HuH-7.5 (cell line): ENCODE results near the gene ACTR3C.
"Not testable (repeated sequence)": the region's sequence is repeated elsewhere in the genome, so short reads cannot be mapped to it uniquely, and the experiment has no call there.

Source experiments
- DNase-seq: peaks from one replicate; pipeline ENCODE4 v3.0.0; 2011; ENCODE audit warnings: low spot score

ACTR3C gene

GRCh38 chr7:150312649-150313366, 10.5 kb downstream of the ACTR3C start:
- not testable (repeated sequence) for DNase-seq

DNA sequence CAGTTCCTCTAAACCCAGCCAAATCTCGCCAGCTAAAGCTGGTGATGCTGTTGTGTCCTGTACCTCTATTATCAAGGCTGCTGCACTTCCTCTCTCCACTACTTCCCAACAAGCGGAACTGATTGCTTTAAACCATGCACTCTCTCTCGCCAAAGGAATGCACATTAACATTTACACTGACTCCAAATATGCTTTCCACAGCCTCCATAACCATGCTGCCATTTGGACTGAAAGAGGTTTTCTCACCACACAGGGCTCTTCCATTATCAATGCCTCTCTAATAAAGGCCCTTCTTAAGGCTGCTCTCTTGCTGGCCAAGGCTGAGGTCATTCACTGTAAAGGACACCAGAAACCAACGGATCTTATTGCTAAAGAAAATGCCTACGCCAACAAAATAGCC, 11.6 kb downstream of the ACTR3C start:
- DNase-seq: no peak

GRCh38 chr7:150311146-150311545, 12.2 kb downstream of the ACTR3C start:
- no peak for DNase-seq

- no peak for DNase-seq
Measured at GRCh38 chr7:150308575-150308974, 14.8 kb downstream of the ACTR3C start.

- no peak for DNase-seq
Measured at GRCh38 chr7:150307904-150308303, 15.4 kb downstream of the ACTR3C start.

- no peak for DNase-seq
Measured at GRCh38 chr7:150307129-150307528, 16.2 kb downstream of the ACTR3C start.

DNA sequence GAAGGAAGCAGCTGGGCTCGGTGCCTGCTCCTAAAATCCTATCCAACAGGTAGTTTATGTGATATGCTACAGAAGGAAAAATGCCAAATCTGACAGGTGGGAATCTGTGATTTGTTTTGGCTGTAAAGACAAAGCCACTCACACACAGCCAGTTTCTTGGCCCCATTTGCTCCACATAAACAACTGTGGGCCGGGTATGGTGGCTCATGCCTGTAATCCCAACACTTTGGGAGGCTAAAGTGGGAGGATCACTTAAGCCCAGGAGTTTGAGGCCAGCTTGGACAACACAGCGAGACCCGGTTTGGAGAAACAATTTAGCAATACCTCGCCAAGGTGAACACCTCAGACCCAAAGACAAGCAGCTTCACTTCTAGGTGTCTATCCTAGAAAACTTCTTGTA, 17.0 kb downstream of the ACTR3C start:
- not testable (repeated sequence) for DNase-seq

DNA sequence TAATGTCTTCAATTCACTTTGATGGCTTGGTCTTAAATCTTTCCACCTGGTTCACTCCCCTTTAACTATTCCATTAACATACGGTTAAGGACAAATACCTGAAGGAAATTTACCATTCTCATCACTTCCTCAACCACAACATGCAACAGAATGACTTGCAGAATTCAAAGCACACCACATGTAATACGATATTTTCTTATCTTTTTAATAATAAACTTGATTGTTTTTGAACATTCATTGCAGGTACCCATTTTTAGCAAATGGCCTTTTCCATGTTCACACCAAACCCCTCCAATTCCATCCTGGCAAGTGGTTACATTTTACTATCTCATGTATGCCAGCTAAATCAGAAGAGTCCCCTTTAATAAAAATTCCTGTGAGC, 17.5 kb downstream of the ACTR3C start:
- not testable (repeated sequence) for DNase-seq

DNA sequence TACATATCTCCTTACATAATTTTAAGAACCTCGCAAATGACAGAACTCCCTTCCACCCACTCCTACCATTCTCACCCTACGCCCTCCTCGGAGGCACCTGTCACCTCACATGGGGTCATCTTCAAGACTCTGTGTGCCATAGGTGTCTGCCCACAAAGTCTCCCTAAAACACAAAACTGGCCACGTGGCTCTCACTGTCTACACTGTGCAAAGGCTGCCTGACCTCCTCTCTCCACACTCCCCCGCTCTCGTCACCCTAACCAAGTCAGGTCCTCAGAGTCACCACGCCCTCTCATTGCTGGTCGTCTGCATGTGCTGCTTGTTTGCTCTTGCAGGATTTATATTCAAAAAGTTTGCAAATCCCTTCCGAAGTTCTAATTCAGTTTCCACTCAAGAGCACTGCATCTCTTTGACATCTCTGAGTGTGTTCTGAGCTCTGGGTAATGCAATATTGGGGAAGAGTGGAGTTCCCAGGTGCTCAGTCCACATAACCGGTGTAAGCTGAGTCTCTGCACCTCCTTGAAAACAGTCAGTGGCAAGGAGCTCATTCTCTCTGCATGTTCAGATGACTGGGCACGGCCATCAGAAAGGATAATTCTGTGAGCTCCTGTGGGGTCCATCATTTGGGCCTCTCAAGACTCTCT, 18.0 kb downstream of the ACTR3C start:
- DNase-seq: not testable (repeated sequence)

DNA sequence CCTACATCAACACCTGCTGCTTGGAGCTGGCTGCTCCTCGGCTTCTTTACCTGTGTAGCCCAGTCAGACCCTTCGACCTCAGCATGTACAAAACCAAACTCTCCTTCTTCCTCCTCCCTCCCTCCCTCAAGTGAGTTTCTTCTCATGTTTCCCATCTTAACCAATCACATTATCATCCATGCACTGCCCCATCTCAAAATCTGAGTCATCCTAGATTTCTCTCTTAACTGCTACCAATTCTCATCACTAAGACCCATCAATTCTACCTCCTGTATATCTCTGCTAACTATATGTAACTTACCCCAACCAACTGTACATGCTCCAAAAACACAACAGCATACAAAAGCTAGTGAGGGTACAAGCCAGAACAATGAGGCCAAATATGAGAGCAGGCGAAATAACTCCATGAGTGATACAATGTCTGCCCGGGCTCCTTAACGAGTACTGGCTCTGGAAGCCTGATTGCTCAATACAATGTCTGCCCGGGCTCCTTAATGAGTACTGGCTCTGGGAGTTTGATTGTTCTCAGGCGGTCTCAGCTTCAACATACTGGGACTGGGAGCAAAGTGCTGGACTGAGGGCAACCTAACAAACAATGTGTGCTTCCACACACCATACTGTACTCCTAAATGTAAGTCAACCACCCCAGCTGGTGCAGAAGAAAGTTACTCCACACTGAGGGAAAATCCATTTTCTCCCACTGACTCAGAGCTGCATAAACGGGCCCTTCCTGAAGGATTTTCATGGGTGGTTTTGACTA, 18.7 kb downstream of the ACTR3C start:
- DNase-seq: not testable (repeated sequence)

GRCh38 chr7:150302908-150303310, 20.4 kb downstream of the ACTR3C start:
- DNase-seq: not testable (repeated sequence)

DNA sequence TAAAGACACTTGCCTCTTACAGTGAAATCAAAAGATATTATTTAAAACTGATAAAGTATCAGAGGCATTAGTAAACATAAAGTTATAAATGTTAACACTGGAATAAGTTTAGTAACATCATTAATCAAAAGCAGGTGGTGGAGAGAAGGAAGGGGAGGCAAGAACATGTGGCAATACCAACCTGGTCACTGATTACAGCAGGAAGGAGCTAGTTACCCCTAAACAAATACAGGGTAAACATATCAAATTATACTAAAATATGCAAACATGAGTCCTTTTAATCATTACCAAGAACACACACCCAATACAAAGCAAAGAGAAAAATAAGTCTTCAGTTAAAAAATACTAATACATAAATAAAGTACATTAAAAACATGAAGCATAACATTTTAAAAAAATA, 25.4 kb downstream of the ACTR3C start:
- not testable (repeated sequence) for DNase-seq

DNA sequence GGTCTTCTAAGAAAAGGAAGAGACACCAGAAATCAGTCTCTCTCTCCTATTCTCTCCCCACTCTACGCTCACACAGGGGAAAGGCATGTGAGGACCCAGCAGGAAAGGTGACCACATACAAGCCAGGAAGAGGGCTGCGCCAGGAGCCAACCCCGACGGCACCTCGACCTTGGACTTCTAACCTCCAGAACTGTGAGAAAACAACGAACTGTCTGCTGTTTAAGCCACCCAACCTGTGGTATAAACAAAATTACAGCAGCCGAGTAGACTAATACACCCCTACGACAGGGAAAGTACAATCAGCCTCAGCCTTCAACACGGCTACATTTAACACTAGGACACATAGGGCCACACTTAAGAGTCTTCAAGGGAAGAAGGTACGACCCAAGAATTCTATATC, 26.5 kb downstream of the ACTR3C start:
- DNase-seq: not testable (repeated sequence)

DNA sequence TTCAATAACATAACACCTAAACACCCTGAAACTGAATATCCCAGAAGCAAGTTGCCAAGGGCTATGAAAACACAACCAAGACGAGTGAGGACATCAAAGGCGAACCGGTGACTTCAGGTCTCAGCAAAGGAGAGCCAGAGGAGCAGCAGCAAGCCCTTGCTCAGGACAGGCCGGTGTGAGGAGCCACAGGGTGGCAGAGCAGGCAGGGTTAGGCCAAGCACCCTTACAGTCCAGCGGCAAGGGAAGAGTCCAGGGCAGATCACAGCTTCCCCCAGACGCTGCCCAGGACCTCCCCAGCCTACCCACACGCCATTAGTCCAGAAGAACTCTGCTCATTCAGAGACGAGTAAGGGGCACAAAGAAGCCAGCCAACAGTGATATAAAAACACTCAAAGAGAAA, 27.7 kb downstream of the ACTR3C start:
- not testable (repeated sequence) for DNase-seq

- not testable (repeated sequence) for DNase-seq
Measured at GRCh38 chr7:150295027-150295426, 28.3 kb downstream of the ACTR3C start.

- not testable (repeated sequence) for DNase-seq
Measured at GRCh38 chr7:150290317-150290716, 33.0 kb downstream of the ACTR3C start.

DNA sequence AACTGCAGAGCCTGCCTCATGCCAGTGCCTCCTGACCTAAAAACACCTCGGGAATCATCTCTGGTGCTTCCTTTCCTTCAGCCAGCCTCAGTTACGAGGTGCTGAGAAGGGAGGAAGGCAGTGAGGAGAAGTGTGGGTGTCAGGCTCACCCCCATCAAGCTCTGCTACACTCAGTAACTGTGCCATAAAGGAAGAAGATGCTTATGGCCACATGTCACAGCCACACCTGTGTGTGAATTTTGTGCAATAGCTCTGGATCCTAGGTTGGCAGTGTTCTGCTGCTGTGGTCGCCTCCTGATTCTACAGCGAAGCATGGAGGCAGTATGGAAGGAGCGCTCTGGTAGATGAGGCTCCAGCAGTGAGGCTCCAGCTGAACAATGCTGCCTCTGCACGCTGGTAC, 34.5 kb downstream of the ACTR3C start:
- DNase-seq: not testable (repeated sequence)

- not testable (repeated sequence) for DNase-seq
Measured at GRCh38 chr7:150287815-150288214, 35.5 kb downstream of the ACTR3C start.

GRCh38 chr7:150285849-150286754, 37.2 kb downstream of the ACTR3C start:
- not testable (repeated sequence) for DNase-seq

- not testable (repeated sequence) for DNase-seq
Measured at GRCh38 chr7:150283608-150284007, 39.7 kb downstream of the ACTR3C start.

GRCh38 chr7:150283111-150283510, 40.2 kb downstream of the ACTR3C start:
- not testable (repeated sequence) for DNase-seq
